KG1 (cell line): ENCODE data around the gene MOB4.
"Not testable (repeated sequence)": the region's sequence is repeated elsewhere in the genome, so short reads cannot be mapped to it uniquely, and the experiment has no call there.

Source experiments
- DNase-seq: peaks from one replicate; lab custom pipeline; 2025; lab: John Stamatoyannopoulos, UW

The MOB4 gene

DNA sequence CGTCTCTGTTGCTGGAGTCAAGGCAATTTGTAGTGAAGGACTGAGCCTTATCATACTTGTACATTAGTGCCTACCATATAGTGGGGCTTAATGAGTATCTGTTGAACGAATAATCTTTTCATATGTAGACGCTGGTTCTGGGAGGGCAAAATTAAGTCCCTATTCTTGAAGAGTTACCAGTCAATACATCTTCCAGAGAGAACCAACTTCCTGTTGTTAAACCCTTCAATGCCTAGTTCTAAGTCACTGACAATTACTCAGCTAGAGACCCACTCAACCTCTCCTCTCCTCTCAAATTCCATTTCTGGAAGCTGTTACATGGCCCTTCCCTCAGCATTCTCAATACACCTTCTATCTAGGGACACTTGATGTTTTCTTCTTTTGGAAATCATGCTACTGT is 1.1 kb upstream of the MOB4 start:
- no peak for DNase-seq

GRCh38 chr2:197515315-197515738 is 539 bp upstream of the MOB4 start:
- DNase-seq, result peak; percentile 69

GRCh38 chr2:197516393-197516761 is 511 bp downstream of the MOB4 start:
- DNase-seq, result no peak

DNA sequence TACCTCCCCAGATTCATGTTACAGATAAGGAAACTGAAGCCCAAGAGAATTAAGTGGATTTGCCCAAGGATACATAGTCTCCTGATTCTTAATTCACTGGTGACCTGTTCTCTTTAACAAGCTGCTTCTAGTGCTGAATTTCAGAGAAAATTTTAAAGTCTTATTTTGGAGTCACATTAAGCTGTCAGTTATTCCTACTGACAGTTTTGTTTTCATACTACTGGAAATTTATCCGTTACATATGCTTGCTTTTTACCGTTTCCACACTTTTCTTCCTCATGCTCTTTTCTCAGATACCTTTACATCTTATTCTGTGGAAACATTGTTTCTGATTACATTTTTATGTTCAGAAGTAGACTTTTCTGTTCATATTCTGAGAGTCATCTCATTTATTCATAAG is 1.3 kb downstream of the MOB4 start:
- DNase-seq, result no peak

- no peak for DNase-seq
Measured at GRCh38 chr2:197538412-197538811, 22.5 kb downstream of the MOB4 start.

- DNase-seq, result no peak
Measured at GRCh38 chr2:197539734-197540133, 23.9 kb downstream of the MOB4 start.

- no peak for DNase-seq
Measured at GRCh38 chr2:197543206-197543605, 27.3 kb downstream of the MOB4 start.

DNA sequence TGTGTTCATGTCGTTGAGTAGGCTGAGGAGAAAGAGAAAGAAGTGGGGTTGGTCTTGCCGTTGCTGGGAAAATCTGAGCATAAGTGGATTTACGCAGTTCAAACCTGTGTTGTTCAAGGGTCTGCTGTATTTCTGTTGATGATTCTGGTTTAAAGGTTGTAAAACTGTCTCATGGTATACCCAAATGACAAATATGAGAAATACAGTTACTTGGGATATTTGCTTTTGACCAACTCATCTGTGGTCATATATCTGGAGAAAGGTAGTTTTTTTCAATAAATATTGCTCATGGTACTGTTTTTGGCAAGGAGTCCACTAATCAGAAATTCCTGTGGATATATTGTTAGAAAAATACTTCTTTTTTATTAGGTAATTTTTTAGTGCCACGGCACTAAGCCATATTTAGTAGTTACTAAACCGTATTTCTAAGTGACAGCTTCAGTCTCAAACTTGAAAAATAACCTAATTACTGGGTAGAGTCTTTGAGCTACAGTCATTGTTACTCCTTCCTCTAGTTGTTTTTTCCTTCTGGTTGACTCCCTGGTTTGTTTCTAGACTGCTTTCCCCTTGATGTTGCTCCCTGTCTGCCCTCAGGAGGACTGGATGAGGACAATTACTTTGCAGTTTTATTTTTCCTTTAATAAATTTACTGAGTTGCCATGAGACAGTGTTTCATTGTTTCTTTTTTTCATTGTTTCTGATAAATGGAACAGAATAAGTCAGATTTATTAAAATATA is 31.5 kb downstream of the MOB4 start:
- no peak for DNase-seq

DNA sequence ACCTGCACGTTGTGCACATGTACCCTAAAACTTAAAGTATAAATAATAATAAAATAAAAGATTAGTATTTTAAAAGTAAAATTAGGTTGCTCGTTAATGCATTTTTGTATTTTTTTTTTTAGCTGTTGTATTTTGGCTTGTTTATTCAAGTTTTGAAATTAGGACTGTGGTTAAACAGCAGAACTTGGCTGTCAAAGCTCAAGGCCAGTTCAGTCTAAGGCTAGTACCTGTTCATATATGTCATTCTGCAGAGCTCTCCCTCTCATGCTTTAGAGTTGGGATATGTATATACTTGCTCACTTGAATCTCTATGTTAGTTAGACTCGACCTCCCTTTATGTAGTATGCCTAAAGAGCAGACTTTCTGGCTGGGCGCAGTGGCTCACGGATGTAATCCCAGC is 32.7 kb downstream of the MOB4 start:
- no peak for DNase-seq

- not testable (repeated sequence) for DNase-seq
Measured at GRCh38 chr2:197551260-197551659, 35.4 kb downstream of the MOB4 start.

GRCh38 chr2:197555467-197555866 is 39.6 kb downstream of the MOB4 start:
- no peak for DNase-seq

- DNase-seq, result no peak
Measured at GRCh38 chr2:197556456-197556855, 40.6 kb downstream of the MOB4 start.

DNA sequence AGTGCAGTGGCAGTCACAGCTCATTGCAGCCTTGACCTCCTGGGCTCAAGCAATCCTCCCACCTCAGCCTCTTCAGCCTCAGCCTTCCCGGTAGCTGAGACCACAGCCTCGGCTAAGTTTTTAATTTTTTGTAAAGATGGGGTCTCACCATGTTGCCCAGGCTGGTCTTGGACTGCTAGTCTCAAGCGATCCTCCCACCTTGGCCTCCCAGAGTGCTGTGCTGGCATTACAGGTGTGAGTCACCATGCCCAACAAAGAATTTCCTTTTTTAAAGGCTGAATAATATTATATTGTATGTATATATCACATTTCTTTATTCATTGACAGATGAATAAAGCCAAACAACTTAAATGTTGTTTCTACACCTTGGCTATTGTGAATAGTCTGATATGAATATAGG is 42.5 kb downstream of the MOB4 start:
- no peak for DNase-seq

GRCh38 chr2:197559681-197560080 is 43.8 kb downstream of the MOB4 start:
- DNase-seq, result no peak

DNA sequence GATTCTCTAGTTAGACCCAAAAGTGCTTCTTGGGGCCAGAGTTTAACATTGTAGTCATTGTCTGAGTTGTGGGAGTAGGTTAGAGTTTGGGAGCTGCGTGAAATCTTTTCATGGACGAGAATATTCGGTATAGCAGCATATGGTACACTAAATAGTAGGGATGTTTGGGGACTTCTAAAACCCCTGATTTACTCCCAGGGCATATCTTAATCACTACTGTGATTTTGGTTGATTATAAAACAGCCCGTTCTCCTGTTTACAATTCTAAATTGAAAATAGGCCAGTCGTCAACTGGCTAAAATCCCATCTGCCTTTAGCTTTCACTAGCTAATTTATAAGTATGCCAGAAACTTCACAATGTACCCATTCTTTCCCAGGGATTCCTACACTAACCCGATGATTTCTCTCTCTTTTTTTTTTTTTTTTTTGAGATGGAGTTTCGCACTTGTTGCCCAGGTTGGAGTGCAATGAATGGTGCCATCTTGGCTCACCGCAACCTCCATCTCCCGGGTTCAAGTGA is 44.3 kb downstream of the MOB4 start:
- DNase-seq, result no peak

- DNase-seq, result no peak
Measured at GRCh38 chr2:197571627-197572271, 55.9 kb downstream of the MOB4 start.

GRCh38 chr2:197573608-197574007 is 57.7 kb downstream of the MOB4 start:
- DNase-seq, result no peak

GRCh38 chr2:197575987-197576386 is 60.1 kb downstream of the MOB4 start:
- no peak for DNase-seq

GRCh38 chr2:197576631-197577030 is 60.8 kb downstream of the MOB4 start:
- no peak for DNase-seq

DNA sequence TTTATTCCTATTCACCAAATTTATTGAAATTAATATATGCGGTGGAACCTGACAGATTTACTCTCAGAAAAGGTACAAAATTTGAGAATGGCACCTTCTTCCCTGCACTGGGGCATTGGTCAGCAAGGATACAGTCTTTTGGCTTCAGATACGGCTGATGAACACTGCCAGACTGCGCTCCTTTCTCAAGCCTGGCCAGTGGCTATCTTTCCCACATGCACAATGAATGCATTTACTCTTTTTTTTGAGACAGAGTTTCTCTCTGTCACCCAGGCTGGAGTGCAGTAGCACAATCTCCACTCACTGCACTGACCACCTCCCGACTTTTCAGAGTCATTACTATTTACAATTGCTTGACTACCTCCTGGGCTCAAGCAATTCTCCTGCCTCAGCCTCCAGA is 61.6 kb downstream of the MOB4 start:
- no peak for DNase-seq

GRCh38 chr2:197578294-197578693 is 62.4 kb downstream of the MOB4 start:
- not testable (repeated sequence) for DNase-seq

GRCh38 chr2:197580166-197580565 is 64.3 kb downstream of the MOB4 start:
- DNase-seq, result not testable (repeated sequence)

- not testable (repeated sequence) for DNase-seq
Measured at GRCh38 chr2:197587255-197587654, 71.4 kb downstream of the MOB4 start.
